NCI-H446 treated with DMSO at 0.1 percent for 48 hours (cell line): ENCODE measurements around the gene TP53TG3C.
"Not testable (repeated sequence)": the region's sequence is repeated elsewhere in the genome, so short reads cannot be mapped to it uniquely, and the experiment has no call there.

Experiments used
- DNase-seq: peaks from one replicate; lab custom pipeline; 2025; lab: John Stamatoyannopoulos, UW

TP53TG3C gene

GRCh38 chr16:33193926-33194325 lies at the start of gene TP53TG3C:
TP53TG3C (plus strand) TSS chr16:33194226; CDS start chr16:33194294, 68 bp downstream.
- DNase-seq = not testable (repeated sequence)
